Astrocyte of the hippocampus (primary cell): ENCODE results near the gene SYNGR3.

Experiments
- DNase-seq: peaks from one replicate; pipeline ENCODE4 v3.0.0; 2011; ENCODE audit warnings: low read depth, low spot score

SYNGR3 gene

DNA sequence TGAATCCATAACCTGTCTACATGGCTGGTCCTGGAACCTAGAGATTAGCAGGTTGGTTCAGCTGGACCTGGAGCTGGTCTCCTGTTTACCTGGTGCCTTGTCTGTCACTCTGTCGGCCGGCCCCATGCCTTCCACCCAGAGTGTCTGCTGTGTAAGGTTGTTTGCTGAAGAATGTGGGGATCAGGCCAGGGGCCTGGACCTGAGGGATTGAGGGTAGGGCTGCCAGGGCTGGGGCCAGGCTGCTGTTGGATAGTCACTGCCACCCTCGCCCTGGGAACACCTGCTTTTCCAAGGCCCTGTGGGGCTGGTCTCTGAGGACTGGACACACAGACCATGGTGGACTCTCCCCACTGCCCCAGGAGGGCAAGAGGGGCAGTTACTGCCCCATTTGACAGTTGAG lies 38.4 kb downstream of the SYNGR3 start:
- no peak for DNase-seq

DNA sequence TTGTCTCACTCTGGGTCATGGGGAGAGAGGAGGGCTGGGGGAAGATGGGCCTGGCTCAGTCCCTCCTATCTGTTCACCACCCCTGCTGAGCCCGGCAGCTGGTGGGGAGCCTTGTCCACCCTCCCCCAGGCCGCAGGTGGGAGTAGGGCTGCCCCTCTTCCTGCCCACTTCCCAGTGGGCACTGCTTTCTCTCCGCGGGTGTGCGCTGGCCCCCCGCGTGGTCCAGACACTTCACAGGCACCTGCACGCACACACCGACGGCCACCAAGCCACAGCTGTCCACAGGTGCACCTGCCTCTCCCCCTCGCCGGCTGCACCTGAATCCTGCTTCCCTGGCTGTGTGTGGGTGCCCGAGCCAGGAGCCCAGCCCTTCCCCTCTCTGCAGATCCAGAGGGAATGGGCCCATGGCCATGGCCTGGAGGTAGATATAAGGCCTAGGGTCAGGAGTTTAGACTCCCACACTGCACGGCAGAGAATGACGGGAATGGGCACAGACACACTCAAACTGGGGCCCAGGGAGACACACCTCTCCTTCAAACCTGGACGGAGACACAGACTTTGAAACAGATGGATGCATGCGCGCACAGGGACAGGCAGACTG lies 39.0 kb downstream of the SYNGR3 start:
- DNase-seq = no peak

DNA sequence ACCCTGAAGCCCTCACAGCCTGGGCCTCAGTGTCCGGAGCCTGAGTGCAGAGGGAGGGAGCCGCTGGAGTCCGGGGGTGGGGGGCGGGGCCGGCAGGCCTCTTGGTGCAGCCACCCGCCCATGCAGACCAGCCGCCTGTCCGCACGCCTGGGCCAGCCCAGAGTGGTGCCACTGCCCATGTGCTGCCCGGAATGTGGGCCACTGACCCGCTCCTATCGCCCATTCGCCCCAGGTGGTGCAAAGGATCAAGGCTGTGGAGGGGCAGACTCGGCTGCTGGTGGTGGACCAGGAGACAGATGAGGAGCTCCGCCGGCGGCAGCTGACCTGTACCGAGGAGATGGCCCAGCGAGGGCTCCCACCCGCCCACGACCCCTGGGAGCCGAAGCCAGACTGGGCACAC lies 39.6 kb downstream of the SYNGR3 start:
- DNase-seq = no peak

DNA sequence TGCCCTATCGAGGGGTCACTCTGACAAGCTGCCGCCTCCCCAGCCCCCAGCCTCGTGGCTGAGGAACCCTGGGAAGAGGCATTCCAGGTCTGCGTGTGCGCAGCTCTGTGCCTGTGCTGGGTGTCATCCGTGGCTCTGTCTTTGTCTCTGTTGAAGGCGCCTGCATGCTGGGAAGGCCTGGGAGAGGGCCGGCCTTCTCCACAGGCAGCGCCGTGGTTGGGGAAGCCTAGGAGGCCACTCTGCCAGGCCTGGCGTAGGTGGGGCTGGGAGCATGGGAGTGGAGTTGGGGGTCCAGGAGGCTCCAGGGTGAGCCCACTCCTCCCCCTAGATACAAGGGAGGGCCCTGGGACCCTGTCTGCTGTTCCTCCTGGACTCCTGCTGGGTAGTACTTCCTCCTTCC lies 40.3 kb downstream of the SYNGR3 start:
- no peak for DNase-seq

DNA sequence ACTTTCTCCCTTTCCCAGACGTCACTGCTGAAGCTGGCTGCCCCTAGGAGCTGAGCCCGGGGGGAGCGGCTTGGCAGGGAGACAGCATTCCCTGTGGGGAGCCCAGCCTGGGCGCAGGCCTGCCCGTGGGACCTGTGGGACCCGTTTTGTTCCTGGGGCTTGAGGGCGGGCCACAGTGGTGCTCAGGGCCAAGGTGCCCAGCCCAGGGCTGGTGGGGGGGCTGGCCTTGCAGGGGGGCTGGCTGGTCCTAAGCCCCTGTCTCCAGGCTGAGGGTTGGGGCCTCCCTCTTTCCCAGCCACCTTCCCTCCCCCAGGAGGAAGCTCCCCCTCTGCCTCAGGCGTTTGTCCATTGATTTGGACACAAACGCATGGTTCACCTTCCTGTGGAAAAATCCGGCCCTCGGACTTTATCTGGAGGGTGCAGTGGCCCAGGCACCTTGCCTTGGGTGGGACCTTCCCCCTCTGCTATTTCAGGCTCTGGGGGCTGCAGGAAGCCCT lies 41.4 kb downstream of the SYNGR3 start:
- no peak for DNase-seq

DNA sequence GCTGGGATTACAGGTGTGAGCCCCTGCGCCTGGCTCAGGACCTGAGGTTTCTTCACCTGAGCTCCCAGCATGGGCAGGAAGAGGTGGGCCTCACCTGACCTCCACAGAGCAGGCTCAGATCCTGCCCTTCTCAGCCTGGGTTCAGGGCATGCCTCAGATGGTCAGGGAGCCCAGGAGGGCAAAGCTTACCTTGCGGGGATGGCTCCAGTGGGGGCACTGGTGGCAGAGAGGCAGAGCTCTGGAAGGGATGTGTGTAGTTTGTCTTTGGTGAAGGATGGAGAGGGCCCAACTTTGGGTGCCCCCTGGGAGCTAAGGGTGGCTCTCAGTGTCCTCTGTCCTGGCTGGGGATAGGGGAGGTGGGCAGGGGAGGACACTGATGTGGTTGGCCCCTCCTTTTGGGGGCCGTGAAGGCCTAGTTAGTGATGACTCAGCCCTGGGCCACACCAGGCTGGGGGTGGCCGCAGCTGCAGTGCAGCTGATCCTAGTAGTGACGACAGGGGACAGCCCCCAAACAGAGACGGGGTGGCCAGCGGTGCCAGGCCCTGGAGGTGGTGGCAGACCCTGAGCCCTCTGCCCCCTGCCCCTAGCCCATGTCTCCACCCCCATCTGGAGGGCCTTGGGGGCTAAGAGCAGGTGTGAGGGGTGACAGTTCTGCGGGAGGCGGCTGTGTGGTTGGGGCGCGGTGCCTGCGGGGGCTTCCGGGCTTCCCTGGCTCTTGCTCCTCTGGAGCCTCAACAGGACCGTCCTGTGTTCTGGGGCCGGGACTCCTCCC lies 42.7 kb downstream of the SYNGR3 start:
- peak; percentile 48 for DNase-seq

DNA sequence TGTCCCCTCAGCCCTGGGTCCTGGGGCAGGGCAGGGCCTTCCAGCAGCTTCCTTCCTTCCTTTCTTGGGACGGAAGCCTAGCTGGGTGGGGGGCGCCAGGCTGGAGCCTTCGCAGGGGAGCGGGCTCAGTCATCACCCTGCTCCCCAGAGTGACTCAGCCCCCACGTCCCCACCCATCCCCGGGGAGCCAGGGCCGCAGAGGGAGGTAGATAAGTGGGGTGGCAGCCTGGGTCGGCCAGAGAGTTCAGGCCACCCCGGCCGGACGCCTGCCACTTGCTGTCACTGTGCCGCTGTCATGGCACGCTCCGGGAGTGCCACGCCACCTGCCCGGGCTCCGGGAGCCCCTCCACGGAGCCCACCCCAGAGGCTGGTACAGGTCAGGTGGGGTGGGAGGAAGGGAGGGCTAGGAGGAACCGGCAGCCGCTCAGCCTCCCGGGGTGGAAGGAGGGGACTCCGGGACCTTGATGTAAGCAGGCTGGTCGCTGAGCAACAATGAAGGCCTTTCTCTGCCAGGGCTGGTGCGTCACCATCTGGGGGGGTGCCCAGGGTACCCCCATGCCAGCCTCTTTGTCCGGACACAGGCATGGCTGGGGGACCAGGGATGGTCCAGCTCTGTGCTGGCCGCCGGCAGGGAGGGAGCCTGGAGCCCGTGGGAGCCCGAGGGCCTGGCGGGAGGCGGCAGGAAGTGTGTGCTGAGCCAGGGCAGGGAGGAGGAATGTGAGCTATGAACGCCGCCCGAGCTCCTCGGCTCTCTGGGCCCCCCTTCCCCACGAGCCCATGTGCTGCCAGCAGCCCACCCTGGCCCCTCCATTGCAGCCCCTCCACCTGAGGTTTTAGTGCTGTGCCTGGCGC lies 43.5 kb downstream of the SYNGR3 start:
- peak; percentile 88 for DNase-seq

DNA sequence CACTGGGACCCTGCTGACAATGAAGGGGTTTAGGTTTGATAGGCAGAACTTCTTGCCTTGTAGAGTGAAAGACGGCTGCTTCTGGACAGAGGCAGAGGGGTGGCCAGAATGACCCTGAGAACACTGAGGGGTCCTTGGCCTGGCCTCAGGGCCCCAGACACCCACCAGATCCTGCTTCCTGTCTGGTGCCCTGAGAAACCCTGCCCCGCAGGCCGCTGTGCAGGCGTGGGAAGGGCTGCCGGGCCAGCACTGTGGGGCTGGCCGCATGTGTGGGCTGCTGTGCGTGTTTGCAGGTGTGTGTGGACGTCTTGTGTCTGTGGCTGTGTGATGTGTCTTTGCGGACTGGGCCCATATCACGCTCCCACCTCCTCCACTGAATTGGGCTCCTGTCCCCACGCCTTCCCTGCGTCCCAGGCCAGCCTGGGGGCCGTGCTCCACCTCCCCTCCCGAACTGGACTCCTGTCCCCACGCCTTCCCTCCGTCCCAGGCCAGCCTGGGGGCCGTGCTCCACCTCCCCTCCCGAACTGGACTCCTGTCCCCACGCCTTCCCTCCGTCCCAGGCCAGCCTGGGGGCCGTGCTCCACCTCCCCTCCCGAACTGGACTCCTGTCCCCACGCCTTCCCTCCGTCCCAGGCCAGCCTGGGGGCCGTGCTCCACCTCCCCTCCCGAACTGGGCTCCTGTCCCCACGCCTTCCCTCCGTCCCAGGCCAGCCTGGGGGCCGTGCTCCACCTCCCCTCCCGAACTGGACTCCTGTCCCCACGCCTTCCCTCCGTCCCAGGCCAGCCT lies 44.3 kb downstream of the SYNGR3 start:
- DNase-seq = peak; percentile 55

DNA sequence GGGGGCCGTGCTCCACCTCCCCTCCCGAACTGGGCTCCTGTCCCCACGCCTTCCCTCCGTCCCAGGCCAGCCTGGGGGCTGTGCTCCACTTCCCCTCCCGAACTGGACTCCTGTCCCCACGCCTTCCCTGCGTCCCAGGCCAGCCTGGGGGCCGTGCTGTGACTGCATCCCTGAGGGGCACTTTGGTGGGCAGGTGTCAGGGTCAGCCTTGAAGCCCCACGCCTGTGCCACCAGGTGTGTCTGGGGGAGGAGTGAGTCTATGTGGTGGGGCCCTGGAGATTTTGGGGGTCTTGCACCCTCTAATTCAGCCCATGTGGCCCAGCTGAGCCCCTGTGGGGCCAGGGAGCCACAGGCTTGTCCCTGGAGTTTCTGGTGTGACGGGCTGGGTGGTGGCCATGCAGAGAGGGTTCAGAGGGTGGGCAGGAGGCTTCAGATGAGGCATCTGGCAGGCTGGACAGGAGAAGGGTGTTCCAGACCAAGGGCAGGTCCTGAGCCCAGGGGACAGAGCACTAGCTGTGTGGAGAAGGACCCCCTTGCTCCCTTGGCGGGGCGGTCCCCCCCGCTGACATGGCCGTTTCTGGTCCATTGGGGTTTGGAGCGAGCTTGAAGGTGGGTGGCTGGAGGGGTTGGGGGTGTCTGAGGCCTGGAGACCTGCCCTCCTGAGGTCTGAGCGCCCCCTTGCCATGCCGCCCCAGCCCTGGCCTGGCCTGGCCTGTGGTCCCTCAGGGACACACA lies 45.1 kb downstream of the SYNGR3 start:
- DNase-seq = no peak

DNA sequence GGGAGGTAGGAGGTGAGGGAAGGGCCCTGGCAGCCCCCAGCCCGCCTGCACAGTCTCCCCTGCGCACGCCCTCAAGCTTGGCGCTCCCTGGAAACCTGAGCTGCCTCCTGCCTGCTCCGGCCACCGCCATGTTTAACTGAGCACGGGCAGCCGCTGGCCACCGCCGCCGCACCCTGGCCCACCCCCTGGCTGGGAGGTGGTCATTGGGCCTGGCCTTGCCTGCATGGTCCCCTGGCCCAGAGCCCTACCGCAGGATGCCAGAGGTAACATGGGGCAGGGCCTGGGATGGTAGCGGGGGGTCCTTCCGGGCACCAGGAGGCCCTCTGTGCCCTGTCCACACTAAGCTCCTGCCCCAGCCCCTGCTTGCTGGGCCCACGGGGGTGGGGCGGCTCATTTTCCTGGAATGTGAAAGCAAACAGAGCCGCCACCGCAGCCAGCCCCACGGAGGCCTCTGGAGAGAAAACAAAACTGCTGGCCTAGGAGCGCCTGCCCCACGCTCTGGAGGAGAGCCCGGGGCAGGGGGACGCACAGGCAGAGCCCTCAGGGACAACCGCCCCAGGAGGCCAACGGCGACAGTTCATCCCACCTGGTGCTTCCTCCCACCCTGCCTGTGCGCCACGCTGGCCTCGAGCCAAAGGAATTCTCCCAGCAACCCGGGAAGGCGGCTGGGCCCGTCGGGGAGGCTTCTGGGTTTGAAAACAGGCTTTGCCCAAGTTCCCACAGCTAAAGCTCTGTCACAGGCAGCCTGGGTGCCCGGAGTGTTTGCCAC lies 45.8 kb downstream of the SYNGR3 start:
- DNase-seq = peak; percentile 96

DNA sequence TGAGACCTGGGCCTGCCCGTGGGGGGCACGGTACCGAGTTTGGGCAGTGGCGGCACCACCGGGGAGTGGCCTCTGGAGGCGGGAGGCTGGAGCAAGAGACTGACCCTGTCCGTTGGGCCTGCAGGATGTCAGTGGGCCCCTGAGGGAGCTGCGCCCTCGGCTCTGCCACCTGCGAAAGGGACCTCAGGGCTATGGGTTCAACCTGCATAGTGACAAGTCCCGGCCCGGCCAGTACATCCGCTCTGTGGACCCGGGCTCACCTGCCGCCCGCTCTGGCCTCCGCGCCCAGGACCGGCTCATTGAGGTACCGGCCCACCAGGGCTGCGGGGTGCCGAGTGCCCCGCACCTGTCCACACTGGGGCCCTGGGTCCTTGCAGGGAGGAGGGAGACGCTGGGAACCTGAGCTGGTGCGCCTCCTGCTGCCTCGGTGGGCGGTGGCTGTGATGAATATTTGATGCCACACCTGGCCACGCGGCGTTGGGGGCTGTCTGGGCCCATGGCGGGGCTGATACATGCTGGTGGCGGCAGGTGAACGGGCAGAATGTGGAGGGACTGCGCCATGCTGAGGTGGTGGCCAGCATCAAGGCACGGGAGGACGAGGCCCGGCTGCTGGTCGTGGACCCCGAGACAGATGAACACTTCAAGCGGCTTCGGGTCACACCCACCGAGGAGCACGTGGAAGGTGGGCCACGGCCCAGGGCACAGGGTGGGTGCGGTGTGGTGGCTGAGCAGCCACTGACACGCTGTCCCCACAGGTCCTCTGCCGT lies 46.6 kb downstream of the SYNGR3 start:
- DNase-seq = no peak

DNA sequence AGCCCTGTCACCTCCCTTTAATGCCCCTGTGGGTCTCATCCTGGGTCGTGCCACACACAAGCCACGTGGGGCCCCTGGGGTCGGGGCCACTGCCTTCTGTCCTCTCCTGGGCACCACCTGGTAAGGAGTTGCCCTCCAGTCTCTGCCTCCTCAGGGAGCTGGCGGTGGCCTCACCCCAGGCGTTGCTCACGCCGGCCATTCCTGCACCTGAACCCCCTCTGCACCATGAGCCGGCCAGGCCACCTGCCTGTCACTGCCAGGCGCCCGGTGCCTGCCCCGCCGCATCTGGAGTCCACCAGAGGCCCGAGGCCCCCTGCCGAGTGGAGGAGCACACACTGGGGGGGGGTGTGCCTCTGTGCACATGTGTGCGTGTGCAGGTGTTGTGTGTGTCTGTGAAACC lies 47.3 kb downstream of the SYNGR3 start:
- no peak for DNase-seq

DNA sequence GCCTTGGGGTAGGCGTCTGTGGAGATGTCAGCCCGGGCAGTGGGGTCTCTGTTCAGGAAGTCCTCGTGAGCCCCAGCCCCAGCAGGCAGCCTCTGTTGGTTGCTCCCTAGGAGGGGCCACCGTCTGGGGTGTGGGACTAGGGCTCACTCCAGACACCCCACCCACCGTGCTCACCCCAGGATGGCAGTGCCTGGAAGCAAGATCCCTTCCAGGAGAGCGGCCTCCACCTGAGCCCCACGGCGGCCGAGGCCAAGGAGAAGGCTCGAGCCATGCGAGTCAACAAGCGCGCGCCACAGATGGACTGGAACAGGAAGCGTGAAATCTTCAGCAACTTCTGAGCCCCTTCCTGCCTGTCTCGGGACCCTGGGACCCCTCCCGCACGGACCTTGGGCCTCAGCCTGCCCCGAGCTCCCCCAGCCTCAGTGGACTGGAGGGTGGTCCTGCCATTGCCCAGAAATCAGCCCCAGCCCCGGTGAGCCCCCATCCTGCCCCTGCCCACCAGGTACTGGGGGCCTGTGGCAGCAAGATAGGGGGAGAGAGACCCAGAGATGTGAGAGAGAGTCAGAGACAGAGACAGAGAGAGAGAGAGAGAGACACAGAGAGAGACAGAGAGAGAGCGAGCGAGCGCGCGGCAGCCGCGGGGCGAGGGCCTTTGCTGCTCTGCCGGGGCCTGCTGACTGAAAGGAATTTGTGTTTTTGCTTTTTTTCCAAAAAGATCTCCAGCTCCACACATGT lies 48.0 kb downstream of the SYNGR3 start:
- DNase-seq = no peak

DNA sequence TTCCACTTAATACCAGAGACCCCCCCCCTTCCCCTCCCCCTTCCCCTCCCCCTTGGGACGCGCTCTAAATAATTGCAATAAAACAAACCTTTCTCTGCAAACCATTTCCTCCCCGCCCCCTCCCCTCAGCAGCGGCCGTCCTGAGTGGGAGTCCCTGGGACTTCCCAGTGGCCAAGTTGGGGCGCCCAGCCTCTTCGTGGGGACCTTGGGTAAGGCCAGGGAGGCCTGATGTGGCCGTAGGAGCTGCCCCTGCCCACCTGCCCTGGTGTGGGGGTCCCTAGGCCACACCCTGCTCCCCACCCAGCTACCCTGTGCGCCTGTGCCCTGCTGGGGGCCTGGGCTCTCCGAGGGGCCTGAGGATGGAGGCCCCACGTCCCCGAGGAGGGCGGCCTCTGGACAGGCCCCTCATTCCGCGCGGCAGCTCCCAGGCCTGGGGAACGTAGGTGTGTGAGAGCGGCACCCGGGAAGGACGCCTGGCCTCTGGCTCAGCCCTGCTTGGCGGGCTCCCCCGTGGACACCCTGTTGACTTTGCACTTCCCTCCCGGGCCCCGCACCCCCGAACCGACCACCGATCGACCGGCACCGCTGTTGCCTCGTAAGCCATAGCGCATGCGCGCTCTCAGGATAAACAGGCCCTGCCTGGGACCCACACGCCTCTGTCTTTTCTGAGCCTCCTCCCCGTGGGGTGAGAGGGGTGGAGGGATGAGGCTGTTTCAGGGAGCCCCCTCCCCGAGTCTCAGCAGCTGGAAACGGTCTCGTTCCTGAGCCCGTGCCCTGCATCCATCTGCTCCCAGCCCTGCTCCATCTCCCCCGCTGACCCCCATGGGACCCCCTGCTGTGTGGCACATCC lies 48.8 kb downstream of the SYNGR3 start:
- DNase-seq = no peak

DNA sequence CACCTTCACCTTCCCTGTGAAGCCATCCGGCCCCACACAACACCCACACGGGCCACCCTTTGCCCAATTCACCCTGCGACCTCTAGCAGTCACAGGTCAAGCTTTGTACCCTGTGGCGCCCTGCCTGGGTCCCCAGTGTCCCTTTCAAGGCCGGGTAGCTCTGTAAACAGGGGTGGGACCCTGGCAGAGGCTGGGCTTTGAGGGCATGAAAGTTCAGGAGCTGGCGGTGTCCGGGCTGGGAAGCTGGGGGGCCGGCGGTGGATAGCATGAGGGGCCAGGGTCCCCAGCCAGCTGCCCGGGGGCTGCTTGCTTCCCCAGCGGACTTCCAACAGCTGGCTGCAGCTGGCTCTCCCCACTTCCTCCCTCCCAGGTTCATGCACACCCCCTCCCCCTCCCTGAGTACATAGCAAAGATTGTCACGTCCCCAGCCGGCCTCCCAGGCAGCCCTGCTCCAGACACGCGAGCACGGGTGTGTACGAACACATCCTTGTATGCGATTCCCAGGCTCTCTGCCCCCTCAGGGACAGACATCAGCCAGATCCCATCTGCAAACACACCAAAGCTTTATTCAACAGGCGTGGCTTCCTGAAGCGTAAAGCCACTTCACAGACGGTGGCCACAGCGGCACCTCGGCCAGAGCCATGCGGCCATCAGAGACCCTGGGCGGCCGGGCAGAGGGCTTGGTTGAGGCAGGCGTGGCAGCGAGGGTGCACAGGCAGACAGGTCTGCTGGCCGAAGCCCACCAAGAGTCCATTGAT lies 49.7 kb downstream of the SYNGR3 start:
- no peak for DNase-seq

DNA sequence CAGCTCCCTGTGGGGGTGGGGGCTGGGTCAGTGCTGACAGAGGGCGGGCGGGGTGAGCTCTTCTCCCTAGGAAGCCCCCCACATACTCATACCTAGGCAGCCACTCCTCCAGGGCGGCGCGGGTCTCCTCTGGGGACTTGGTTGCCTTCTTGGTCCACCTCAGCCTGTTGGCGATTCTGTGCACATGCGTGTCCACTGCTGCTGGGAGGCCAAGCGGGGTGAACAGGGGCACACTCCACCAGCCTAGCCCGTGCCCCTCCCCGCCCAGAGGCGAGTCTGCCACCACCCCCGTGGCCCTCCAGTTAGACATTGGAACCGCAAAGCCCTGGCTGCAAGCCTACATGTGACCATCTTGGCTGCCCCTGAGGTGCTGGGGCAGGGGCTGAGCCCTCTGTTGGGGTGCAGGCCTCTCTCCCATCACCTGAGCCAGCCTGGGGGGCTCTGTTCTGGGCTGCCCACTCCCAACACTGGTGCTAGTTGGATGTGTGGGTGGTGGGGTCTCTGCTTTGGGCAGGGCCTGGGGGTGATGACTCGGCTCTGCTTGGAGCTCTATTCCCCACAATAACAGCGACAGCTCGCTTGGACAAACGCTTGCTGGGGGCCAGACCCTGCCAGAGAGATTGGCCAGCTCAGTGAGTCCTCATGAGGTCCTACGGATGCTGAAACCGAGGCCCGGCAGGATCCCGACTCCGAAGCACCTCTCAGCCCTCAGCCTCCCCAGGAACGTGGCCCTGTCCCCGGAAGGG lies 50.4 kb downstream of the SYNGR3 start:
- no peak for DNase-seq
